ENCODE data around the gene CHD9.
"Not testable (repeated sequence)": the region's sequence is repeated elsewhere in the genome, so short reads cannot be mapped to it uniquely, and the experiment has no call there.

Gene CHD9

GRCh38 chr16:53048139-53048915, 6.5 kb upstream of the CHD9 start:
- no peak for DNase-seq (ENCODE audit: low read depth)

DNA sequence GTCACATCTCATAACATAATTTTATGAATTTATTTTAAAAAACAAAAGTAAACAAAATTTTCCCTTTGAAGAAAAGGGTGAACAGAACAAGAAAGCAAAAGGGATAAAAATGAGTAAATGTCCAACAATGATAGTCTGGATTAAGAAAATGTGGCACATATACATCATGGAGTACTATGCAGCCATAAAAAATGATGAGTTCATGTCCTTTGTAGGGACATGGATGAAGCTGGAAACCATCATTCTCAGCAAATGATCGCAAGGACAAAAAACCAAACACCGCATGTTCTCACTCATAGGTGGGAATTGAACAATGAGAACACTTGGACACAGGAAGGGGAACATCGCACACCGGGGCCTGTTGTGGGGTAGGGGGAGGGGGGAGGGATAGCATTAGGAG, 3.5 kb upstream of the CHD9 start:
- DNase-seq (ENCODE audit: low read depth): not testable (repeated sequence)

- DNase-seq (ENCODE audit: low read depth): peak; percentile 78
These were observed 2.0 kb upstream of the CHD9 start, which contains the start of gene CHD9NB for GRCh38 chr16:53052519-53053501. Gene CHD9NB (minus strand): TSS chr16:53052897. CDS start chr16:53044158, 8,739 bp downstream.

DNA sequence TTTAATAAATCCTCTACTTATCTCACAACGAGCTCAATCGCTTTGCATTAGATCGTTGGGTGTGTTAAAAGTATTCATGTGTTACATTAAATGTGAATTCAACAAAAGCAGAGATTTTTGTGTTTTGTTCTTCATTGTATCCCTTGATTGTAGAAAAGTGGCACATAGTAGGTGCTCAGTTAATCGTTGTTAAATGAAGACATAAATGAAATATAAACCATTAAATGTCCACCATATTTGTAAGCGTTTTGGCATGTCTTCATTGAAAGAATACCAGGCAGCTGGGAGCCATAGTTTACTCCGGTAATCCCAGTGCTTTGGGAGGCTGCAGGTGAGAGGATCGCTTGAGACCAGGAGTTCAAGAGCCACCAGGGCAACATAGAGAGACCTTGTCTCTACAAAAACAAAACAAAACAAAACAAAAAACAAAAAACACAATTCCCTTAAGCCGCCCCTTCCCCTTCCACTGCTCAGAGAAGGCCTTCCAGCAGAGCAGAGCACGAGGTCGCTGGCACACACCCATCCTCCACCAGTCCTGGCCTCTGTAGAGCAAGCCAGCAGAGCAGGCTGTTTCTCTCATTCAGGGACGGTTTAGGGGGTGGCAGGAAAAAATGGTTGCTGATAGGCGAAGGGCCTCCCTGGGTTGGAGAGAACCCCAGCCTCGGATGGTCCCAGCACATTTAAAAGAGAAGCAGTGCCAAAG, 673 bp upstream of the CHD9 start:
- no peak for DNase-seq (ENCODE audit: low read depth)

DNA sequence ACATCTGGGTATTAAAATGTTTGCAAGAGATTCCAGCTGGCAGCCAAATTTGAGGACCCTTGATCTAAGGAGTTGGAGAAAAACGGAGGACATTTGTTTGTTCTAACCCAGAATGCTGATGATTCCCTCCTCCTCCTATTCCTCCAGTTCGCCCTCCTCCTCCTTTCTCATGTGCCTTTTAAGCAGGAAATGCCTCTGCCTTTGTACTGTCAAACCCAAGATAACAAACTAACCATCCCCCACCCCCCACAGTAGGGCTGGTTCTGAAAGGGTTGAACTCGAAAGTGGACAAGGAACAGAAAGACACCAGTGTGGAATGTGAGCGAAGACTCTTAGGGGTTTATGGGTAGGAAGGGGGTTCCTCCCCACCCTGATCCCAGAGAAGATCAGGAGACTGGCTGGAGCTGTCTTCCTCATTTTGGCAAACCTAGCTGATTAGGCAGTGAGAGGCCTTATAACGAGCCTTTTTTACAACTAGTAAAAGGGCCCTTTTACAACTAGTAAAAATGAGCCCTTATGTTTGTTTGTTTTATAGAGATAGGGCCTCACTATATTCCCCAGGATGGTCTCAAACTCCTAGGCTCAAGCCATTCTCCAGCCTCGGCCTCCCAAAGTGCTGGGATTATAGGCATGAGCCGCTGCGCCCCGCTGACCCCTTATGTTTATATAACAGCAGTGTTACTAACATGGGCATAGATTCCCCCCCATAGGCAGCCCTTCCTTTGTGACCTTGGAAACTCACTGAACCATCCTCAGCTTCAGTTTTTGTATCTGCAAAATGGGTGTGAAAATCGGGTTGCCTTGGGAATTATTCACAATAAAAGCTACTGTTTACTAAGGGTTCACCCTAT, 975 bp downstream of the CHD9 start:
- DNase-seq (ENCODE audit: low read depth): peak; percentile 67

GRCh38 chr16:53056392-53056881, 1.6 kb downstream of the CHD9 start:
- no peak for DNase-seq (ENCODE audit: low read depth)

DNA sequence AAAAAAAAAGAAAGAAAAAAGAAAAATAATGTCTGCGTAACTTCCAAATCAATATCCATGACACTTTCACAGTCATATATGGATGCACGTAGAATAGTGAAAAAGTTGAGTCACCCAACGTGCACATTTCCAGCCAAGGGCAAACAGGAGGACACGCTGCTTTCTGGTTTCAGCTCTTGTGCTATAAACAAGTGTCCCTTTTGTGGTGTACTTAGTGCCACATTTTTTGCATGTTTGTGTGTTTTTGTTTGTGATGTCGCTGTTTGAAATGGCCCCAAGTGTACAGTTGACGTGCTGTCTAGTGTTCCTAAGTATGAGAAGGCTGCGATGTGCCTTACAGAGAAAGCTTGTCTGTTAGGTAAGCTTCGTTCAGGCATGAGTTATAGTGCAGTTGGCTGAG, 2.9 kb downstream of the CHD9 start:
- no peak for DNase-seq (ENCODE audit: low read depth)

- no peak for DNase-seq (ENCODE audit: low read depth)
These were observed 3.6 kb downstream of the CHD9 start for GRCh38 chr16:53058441-53058840.

GRCh38 chr16:53058882-53059281, 4.1 kb downstream of the CHD9 start:
- no peak for DNase-seq (ENCODE audit: low read depth)

- DNase-seq (ENCODE audit: low read depth): no peak
These were observed 4.9 kb downstream of the CHD9 start for GRCh38 chr16:53059672-53060071.

DNA sequence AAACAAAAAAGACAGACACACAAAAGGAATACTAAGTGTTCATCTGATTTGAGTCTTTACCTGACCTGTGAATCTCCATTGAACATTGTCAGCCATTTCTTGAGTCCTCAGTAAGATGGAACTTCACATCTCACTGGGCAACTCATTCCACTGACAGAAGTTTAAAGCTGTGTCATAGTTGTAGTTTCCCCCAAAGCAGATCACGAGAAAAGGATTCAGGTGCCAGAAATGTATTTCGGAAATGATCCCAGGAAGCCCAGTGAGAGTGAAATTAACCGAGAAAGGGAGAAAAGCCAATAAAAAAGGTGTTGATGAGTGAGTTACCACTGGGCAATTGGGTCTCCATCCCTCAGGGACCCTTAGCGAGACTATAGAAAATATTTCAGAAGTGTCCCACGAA, 6.5 kb downstream of the CHD9 start:
- DNase-seq (ENCODE audit: low read depth): no peak

DNA sequence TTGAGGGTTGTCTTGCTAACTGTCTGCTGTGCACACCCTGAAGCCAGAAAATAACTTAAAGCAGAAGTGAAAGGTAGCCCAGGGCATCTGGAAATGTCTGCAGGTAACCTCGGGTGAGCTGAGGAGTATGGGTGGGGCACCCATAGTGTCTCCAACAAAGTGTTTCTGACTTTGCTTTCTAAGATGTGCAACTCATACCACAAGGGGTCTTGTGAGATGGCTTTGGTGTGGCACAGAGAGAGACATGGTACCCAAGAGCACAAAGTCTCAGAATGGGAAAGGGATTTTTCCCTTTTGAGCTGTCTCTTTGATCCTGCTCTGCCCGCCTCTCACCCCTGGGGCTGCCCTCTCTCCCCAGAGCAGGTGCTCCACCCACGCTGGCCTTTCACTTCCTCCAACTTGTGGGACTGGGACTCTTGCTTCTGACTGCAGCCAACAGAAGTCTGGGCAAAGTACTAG, 6.9 kb downstream of the CHD9 start:
- no peak for DNase-seq (ENCODE audit: low read depth)

GRCh38 chr16:53064081-53064578, 9.3 kb downstream of the CHD9 start:
- no peak for DNase-seq (ENCODE audit: low read depth)

- no peak for DNase-seq (ENCODE audit: low read depth)
These were observed 10.8 kb downstream of the CHD9 start for GRCh38 chr16:53065461-53066061.

DNA sequence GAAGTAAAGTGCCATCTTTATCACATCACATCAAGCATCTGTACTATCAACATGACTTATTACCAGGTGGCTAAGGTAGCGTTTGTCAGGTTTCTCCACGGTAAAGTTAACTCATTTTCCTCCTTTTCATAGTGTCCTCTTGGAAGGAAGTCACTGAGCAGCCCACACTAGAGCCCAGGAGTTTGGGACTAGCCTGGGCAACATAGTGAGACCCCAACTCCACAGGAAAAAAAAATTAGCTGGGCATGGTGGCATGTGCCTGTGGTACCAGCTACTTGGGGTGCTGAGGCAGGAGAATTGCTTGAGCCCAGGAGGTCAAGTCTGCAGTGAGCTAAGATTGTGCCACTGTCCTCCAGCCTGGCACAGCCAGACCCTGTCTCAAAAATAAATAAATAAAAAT, 12.9 kb downstream of the CHD9 start:
- no peak for DNase-seq (ENCODE audit: low read depth)

- DNase-seq (ENCODE audit: low read depth): no peak
These were observed 13.6 kb downstream of the CHD9 start for GRCh38 chr16:53068423-53068833.

GRCh38 chr16:53069772-53070171, 15.0 kb downstream of the CHD9 start:
- DNase-seq (ENCODE audit: low read depth): no peak

- no peak for DNase-seq (ENCODE audit: low read depth)
These were observed 17.0 kb downstream of the CHD9 start for GRCh38 chr16:53071748-53072301.

GRCh38 chr16:53073022-53073421, 18.2 kb downstream of the CHD9 start:
- no peak for DNase-seq (ENCODE audit: low read depth)

GRCh38 chr16:53074296-53074695, 19.5 kb downstream of the CHD9 start:
- DNase-seq (ENCODE audit: low read depth): not testable (repeated sequence)
